ENCODE measurements around the gene OR5K4. TPM values are rescaled to one million over a fixed set of nuclear protein-coding genes. Genes with fewer than 3 reads are reported as not detected.

OR5K4 gene, protein sequence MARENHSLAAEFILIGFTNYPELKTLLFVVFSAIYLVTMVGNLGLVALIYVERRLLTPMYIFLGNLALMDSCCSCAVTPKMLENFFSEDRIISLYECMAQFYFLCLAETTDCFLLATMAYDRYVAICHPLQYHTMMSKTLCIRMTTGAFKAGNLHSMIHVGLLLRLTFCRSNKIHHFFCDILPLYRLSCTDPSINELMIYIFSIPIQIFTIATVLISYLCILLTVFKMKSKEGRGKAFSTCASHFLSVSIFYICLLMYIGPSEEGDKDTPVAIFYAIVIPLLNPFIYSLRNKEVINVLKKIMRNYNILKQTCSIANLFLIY
- polyA plus RNA-seq (ENCODE audit: low read depth in 6 of 6): not detected

DNA sequence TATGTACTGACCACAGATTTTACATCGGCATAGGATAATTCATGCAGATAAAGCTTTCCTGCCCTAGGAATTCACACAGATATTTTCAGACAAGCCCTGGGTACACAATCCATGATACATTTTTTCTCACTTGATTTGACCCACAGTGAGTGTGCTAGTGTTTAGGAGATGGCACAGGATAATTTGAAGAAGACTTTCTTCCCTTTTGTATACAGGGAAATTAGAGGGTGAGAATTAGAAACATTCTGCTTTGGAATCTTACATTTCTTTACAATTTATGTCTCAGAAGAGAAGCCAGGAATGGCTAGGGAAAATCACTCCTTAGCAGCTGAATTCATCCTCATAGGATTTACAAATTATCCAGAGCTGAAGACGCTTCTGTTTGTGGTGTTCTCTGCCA, at the start of gene OR5K4:
Gene OR5K4 (plus strand): TSS at position 301 of the 400 bp plus-strand sequence. CDS start 0 bp downstream, at position 301.
- no peaks in the 10 kb centered on the region for H3K27me3 Mint-ChIP-seq
- H3K27ac Mint-ChIP-seq: no peak within 1 kb of the TSS
- no peak within 1 kb of the TSS for H3K4me3 Mint-ChIP-seq
- ATAC-seq (ENCODE audit: low read depth in 2 of 2) (no peak), DNase-seq (no peak)
- H3K4me1 Mint-ChIP-seq: no peaks in the 10 kb centered on the region
- H3K36me3 Mint-ChIP-seq: peaks cover 0 to 5% of the 10 kb centered on the region in 2 donors
- peaks cover 2 to 17% (median 5%) of the 10 kb centered on the region in 7 donors for H3K9me3 Mint-ChIP-seq

DNA sequence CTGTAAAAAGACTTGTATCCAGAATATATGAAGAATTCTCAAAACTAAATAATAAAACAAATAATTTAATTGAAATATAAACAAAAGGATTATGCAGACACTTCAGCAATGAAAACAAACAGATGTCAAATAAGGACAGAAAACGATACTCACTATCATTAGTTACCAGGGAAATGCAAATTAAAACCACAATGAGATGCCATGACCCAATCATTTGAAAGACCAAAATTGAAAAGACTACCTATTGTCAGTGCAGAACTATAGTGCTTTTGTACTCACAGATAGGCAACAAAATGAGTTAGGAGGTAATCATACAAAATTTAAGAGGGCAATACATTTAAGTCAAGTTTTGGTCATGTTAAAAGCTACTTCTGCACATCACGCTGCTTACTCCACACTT, 31.6 kb upstream of the OR5K4 start:
- Mint-ChIP-seq H3K9me3 (peaks cover 0 to 3% (median 0%) of the 10 kb centered on the region in 7 donors), H3K27me3 (peaks cover 6 to 15% (median 8%) of the 10 kb centered on the region in 3 donors), H3K4me1 (no peaks in the 10 kb centered on the region), H3K36me3 (no peaks in the 10 kb centered on the region), H3K27ac (no peak overlapping the region), H3K4me3 (no peak overlapping the region)
- DNase-seq: no peak
- no peak for ATAC-seq (ENCODE audit: low read depth in 2 of 2)

DNA sequence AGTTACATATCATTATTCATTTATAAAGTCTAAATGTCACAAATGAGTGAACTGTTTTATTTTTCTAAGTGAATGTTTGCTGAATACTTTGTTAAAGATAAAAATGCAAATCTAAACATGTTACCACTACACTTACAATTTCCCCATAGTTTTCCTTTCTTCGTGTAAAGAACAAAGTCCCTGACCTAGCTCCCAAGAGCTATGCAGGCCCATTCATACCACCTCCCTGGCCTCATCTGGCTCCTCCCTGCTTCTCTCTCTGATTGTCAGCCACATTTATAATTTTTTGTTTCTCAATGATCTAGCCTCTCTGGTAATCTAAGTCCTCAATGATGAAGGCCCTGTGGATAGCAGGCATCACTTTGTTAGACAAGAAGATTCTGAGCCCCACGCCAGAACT, 31.0 kb upstream of the OR5K4 start:
- no peak overlapping the region for H3K4me3 Mint-ChIP-seq
- DNase-seq (no peak), ATAC-seq (ENCODE audit: low read depth in 2 of 2) (no peak)
- no peaks in the 10 kb centered on the region for H3K36me3 Mint-ChIP-seq
- H3K4me1 Mint-ChIP-seq: no peaks in the 10 kb centered on the region
- H3K27ac Mint-ChIP-seq: no peak overlapping the region
- peaks cover 0 to 3% (median 0%) of the 10 kb centered on the region in 7 donors for H3K9me3 Mint-ChIP-seq
- peaks cover 8 to 21% (median 9%) of the 10 kb centered on the region in 3 donors for H3K27me3 Mint-ChIP-seq

DNA sequence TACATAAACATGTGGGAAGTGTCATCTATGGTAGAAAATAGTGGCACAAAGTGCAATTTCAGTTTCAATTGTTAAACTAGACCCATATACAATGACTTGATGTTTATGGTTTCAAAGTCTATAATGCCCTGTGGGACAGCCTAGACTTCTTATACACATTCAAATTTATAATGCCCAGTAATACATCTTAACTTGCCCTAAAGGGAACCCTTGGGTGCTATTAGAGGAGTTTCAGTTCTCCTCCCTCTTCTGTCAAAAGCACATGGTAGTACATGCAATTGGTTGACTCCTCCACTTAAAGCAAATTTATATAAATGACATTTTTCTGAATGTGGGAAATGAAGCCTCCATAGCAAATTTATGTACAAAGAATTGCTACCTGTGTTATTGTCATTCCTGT, 30.2 kb upstream of the OR5K4 start:
- ATAC-seq (ENCODE audit: low read depth in 2 of 2) (no peak), DNase-seq (no peak)
- Mint-ChIP-seq H3K4me1 (no peaks in the 10 kb centered on the region), H3K36me3 (no peaks in the 10 kb centered on the region), H3K9me3 (peaks cover 0 to 3% (median 0%) of the 10 kb centered on the region in 7 donors), H3K4me3 (no peak overlapping the region), H3K27ac (no peak overlapping the region), H3K27me3 (peaks cover 8 to 21% (median 14%) of the 10 kb centered on the region in 3 donors)

DNA sequence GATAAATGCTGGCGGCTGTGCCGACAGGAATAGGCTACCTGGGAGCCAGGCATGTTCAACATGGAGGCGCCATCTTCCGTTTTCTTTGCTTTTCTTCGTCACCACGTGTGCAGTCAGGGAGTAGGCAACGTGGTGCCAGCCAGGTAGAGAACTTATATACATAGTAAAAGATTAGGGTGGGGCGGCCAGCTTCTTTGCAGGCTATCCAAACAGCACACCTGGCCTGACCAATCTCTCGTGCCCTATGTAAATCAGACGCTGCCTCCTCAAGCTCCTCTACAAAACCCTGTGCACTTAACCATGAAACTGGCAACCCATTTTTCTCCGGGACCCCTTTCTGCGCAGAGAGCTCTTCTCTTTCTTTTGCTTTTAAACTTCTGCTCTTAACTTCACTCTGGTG, 28.6 kb upstream of the OR5K4 start:
- Mint-ChIP-seq H3K4me3 (no peak overlapping the region), H3K27me3 (peaks cover 14 to 28% (median 20%) of the 10 kb centered on the region in 3 donors), H3K27ac (no peak overlapping the region), H3K9me3 (peaks cover 0 to 3% (median 0%) of the 10 kb centered on the region in 7 donors), H3K4me1 (no peaks in the 10 kb centered on the region), H3K36me3 (no peaks in the 10 kb centered on the region)
- DNase-seq (no peak), ATAC-seq (ENCODE audit: low read depth in 2 of 2) (no peak)

DNA sequence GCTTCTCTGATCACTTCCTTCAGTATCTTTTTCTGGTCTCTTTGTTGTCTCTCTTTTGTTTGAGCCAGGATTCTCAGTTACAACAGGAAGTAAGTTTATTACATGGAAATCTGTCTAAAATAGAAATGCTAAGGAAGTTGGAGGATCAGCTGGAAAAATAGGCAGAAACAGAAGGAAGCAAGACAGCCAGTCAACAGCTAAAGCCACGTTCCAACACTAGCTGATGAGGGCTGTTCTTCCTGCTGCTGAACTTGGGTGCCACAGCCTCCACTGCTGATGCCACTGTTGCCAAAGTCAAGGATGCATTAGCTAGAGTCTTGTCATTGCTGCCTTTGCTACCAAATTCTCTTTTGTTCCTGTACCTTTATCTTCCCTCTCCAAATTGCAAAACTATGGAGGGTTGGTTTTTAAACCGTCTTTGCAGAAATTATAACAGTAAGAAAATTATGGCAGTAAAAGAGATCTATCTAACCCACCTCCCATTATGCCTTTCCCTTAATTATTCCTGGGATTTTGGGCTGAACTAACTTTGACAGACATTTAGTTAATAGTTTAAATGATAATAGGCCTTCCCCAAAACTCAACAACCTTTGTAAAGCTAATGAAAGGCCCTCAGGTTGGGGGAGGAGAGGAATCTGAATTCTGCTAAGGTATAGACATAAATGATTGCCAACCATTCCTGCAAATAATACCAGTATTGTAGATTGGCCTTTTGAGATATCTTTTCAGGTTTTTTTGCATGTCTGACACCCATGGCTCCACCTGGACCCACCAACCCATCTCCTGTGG, 27.4 kb upstream of the OR5K4 start:
- Mint-ChIP-seq H3K27ac (no peak overlapping the region), H3K36me3 (no peaks in the 10 kb centered on the region), H3K4me1 (no peaks in the 10 kb centered on the region), H3K27me3 (peaks cover 14 to 32% (median 20%) of the 10 kb centered on the region in 3 donors), H3K9me3 (peaks cover 0 to 3% (median 0%) of the 10 kb centered on the region in 7 donors), H3K4me3 (peak overlapping the region in 1 of 8 donors; percentile 49)
- no peak for DNase-seq
- ATAC-seq (ENCODE audit: low read depth in 2 of 2): no peak

DNA sequence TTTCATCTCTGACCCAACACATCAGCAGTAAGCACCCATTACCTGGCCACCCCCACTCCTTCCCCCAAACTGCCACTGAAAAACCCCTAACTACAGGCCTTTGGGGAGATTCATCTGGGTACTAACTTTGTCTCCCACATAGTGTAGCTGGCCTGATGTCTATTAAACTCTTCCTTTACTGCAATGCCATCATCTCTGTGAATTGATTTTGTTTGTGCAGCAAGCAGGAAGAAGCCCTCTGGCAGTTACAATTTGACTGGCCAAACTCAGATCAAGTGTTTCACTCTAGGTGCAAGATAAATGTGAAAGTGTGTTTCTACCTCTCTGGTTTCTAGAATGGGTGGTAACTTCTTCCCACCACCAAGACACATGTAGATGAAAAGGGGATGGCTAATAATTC, 26.7 kb upstream of the OR5K4 start:
- peaks cover 0 to 3% (median 0%) of the 10 kb centered on the region in 7 donors for H3K9me3 Mint-ChIP-seq
- no peaks in the 10 kb centered on the region for H3K4me1 Mint-ChIP-seq
- H3K27ac Mint-ChIP-seq: no peak overlapping the region
- DNase-seq (no peak), ATAC-seq (ENCODE audit: low read depth in 2 of 2) (no peak)
- no peaks in the 10 kb centered on the region for H3K36me3 Mint-ChIP-seq
- peaks cover 14 to 32% (median 20%) of the 10 kb centered on the region in 3 donors for H3K27me3 Mint-ChIP-seq
- H3K4me3 Mint-ChIP-seq: no peak overlapping the region

DNA sequence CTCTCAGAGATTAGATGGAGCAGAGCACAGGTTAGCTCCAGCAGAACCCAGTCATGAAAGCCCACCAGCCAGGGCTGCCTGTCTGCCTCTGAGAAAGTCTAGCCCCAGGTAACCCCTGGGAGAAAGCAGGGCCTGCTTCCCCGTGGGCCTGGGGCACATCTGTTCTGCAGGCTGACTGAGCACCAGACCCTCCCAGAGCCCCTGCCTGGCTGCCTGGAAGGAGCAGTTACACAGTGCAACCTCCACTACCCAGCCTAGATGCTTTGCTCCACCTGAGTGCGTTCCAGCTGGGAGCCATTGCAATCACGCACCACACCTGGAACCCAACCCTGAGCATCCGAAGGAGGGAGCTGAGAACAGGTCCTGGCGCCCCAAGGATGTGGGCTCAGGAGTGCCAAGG, 24.7 kb upstream of the OR5K4 start:
- no peak for ATAC-seq (ENCODE audit: low read depth in 2 of 2)
- DNase-seq: no peak
- no peak overlapping the region for H3K27ac Mint-ChIP-seq
- H3K4me1 Mint-ChIP-seq: no peaks in the 10 kb centered on the region
- H3K36me3 Mint-ChIP-seq: no peaks in the 10 kb centered on the region
- peaks cover 14 to 32% (median 20%) of the 10 kb centered on the region in 3 donors for H3K27me3 Mint-ChIP-seq
- peaks cover 0 to 6% (median 0%) of the 10 kb centered on the region in 7 donors for H3K9me3 Mint-ChIP-seq
- no peak overlapping the region for H3K4me3 Mint-ChIP-seq

DNA sequence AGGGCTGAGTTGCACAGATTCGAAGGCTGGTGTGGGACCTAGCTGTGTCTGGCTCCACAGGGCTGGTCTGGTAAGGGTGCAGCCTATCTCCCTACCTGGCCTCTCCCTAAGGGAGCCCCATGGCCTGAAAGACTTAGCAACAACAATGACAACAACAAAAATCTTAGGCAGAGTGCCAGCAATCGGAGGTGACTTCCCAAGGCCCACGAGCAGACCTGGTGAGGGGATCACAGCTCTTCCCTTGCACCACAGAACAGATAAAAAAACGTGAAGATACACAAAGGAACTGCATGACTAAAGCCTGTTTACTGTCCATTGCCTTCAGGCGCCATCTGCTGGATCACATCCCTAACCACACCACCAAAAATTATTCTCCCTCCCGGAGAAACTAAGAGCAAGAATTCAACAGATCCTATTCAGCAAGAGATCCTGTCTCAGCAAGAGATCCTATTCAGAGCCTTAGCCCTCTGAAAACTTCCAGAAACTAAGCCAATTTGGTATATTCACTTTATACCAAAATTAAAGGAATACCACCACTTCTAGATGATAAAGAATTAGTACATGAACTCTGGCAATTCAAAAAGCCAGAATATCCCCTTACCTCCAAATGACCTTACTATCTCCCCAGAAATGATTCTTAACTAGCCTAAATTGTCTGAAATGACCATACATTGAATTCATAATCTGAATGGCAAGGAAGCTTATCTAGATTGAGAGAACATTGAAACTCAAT, 24.1 kb upstream of the OR5K4 start:
- Mint-ChIP-seq H3K27ac (peak overlapping the region in 1 of 6 donors; percentile 73), H3K4me1 (no peaks in the 10 kb centered on the region), H3K4me3 (no peak overlapping the region), H3K9me3 (peaks cover 0 to 6% (median 0%) of the 10 kb centered on the region in 7 donors), H3K36me3 (no peaks in the 10 kb centered on the region), H3K27me3 (peaks cover 14 to 32% (median 20%) of the 10 kb centered on the region in 3 donors)
- DNase-seq: no peak
- no peak for ATAC-seq (ENCODE audit: low read depth in 2 of 2)

DNA sequence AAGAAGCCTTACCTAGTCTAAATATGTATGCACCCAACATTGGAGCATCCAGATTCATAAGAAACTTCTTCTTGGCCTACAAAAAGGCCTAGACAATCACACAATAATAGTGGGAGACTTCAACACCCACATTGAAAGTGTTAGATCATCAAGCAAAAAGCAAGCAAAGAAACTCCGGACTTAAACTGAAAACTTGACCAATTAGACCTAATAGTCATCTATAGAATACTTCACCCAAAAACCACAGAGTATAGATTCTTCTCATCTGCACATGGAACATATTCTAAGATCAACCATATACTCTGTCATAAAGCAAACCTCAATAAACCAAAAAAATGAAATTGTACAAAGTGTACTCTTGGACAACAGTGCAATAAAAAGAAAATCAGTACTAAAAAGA, 22.3 kb upstream of the OR5K4 start:
- no peak for DNase-seq
- ATAC-seq (ENCODE audit: low read depth in 2 of 2): no peak
- no peaks in the 10 kb centered on the region for H3K36me3 Mint-ChIP-seq
- H3K4me1 Mint-ChIP-seq: no peaks in the 10 kb centered on the region
- H3K4me3 Mint-ChIP-seq: no peak overlapping the region
- peaks cover 7 to 25% (median 22%) of the 10 kb centered on the region in 3 donors for H3K27me3 Mint-ChIP-seq
- no peak overlapping the region for H3K27ac Mint-ChIP-seq
- peaks cover 0 to 3% (median 0%) of the 10 kb centered on the region in 7 donors for H3K9me3 Mint-ChIP-seq

DNA sequence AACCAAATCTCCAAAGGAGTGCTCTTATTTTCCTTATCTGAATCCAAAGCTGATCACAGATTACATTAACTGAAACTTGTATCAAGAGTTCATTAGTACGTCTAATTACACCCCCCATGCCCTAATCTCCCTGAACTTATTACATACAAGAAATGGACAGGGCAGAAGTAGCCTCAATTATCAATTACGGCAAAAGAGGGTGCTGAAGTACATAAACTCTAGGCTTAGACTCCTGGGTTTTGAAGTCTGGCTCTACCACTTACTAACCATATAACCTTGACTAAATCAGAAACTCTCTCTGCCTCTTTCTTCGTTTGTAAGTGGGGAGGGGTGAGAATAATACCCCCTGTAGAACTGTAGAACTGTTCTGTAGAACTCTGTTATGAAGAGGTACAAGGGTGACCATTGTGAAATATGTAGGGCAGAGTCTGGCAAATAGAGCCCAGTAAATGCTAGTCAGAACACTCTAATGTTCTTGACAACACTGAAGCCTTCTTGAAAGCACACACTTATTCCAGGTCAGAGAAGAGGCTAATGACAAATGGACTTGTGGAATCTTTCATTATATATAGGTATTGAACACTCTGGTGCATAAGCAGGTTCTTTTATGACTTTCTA, 19.6 kb upstream of the OR5K4 start:
- DNase-seq (no peak), ATAC-seq (ENCODE audit: low read depth in 2 of 2) (no peak)
- peaks cover 0 to 3% (median 0%) of the 10 kb centered on the region in 7 donors for H3K9me3 Mint-ChIP-seq
- no peak overlapping the region for H3K27ac Mint-ChIP-seq
- H3K27me3 Mint-ChIP-seq: peaks cover 7 to 12% (median 10%) of the 10 kb centered on the region in 3 donors
- H3K4me3 Mint-ChIP-seq: no peak overlapping the region
- H3K36me3 Mint-ChIP-seq: no peaks in the 10 kb centered on the region
- H3K4me1 Mint-ChIP-seq: no peaks in the 10 kb centered on the region

DNA sequence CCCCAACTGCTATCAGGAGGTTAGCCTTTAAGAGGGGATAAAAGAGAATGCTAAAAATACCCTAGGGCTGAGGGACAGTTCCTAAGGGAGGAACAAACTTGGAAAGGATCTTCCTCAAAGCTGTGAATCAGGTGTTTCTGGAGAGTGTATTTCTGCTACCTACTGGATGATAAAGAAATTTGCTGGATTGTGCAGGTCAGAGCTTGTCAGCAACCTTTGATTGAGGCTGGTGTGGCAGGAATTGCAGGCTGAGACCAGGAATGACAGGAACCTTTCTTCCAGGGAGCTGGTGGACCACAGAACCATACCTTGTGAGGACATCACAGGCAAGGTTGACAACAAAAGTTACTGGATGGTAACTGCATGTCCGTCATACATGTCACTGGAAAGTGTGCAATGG, 14.6 kb upstream of the OR5K4 start:
- Mint-ChIP-seq H3K4me3 (no peak overlapping the region), H3K27ac (no peak overlapping the region), H3K4me1 (no peaks in the 10 kb centered on the region), H3K27me3 (peaks cover 0 to 4% (median 0%) of the 10 kb centered on the region in 3 donors), H3K9me3 (no peaks in the 10 kb centered on the region), H3K36me3 (no peaks in the 10 kb centered on the region)
- ATAC-seq (ENCODE audit: low read depth in 2 of 2) (no peak), DNase-seq (no peak)

DNA sequence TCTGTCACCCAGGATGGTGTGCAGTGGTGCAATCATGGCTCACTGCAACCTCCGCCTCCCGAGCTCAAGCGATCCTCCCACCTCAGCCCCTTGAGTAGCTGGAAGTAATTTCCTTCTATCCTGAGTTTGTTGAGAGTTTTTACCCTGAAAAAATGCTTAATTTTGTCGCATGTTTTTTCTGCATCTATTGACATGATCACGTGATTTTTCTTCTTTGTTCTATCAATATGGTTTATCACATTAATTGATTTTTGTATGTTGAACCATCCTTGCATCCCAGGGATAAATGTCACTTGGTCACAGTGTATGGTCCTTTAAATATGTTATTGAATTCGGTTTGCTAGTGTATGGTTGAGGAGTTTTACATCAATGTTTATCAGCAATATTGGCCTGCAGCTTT, 11.9 kb upstream of the OR5K4 start:
- H3K4me3 Mint-ChIP-seq: no peak overlapping the region
- H3K27ac Mint-ChIP-seq: no peak overlapping the region
- no peaks in the 10 kb centered on the region for H3K36me3 Mint-ChIP-seq
- H3K27me3 Mint-ChIP-seq: no peaks in the 10 kb centered on the region
- no peaks in the 10 kb centered on the region for H3K4me1 Mint-ChIP-seq
- no peaks in the 10 kb centered on the region for H3K9me3 Mint-ChIP-seq
- no peak for ATAC-seq (ENCODE audit: low read depth in 2 of 2)
- DNase-seq: no peak

Data from naive B cell (primary cell).